Measurements from ENCODE around the gene NAXE.
"Not testable (repeated sequence)": the region's sequence is repeated elsewhere in the genome, so short reads cannot be mapped to it uniquely, and the experiment has no call there.

NAXE gene

GRCh38 chr1:156593661-156593989 lies 2.0 kb downstream of the NAXE start:
- DNase-seq: no peak

- no peak for DNase-seq
Observed at GRCh38 chr1:156594190-156594589, 2.6 kb downstream of the NAXE start.

GRCh38 chr1:156595016-156595415 lies 3.4 kb downstream of the NAXE start:
- DNase-seq: no peak

GRCh38 chr1:156596426-156596825 lies 4.8 kb downstream of the NAXE start:
- no peak for DNase-seq

- DNase-seq: no peak
Observed at GRCh38 chr1:156598125-156598524, 6.5 kb downstream of the NAXE start.

- DNase-seq: no peak
Observed at GRCh38 chr1:156598731-156599432, 7.3 kb downstream of the NAXE start.

GRCh38 chr1:156599811-156600210 lies 8.2 kb downstream of the NAXE start:
- DNase-seq: no peak

- DNase-seq: no peak
Observed at GRCh38 chr1:156600733-156601121, 9.2 kb downstream of the NAXE start.

GRCh38 chr1:156601122-156601830 lies 9.7 kb downstream of the NAXE start, which contains the start of gene GPATCH4:
Gene GPATCH4 (minus strand): TSS chr1:156601479.
- DNase-seq: peak; percentile 49 to 77 (median 63)

GRCh38 chr1:156601892-156602291 lies 10.3 kb downstream of the NAXE start:
- DNase-seq: no peak

- DNase-seq: peak in 1 of 6 experiments; percentile 20
Observed at GRCh38 chr1:156602557-156602993, 11.0 kb downstream of the NAXE start.

GRCh38 chr1:156607344-156607743 lies 15.8 kb downstream of the NAXE start:
- not testable (repeated sequence) for DNase-seq

- peak; percentile 23 to 72 (median 52) for DNase-seq
Observed at GRCh38 chr1:156608036-156608674, 16.6 kb downstream of the NAXE start.

- DNase-seq: peak; percentile 18 to 62 (median 42)
Observed at GRCh38 chr1:156608981-156609380, 17.4 kb downstream of the NAXE start.

- DNase-seq: not testable (repeated sequence)
Observed at GRCh38 chr1:156610072-156610471, 18.5 kb downstream of the NAXE start.

GRCh38 chr1:156612666-156613065 lies 21.1 kb downstream of the NAXE start:
- no peak for DNase-seq

GRCh38 chr1:156615946-156616345 lies 24.4 kb downstream of the NAXE start:
- DNase-seq: no peak

- DNase-seq: no peak
Observed at GRCh38 chr1:156616463-156616862, 24.9 kb downstream of the NAXE start.

GRCh38 chr1:156618853-156619581 lies 27.4 kb downstream of the NAXE start, which contains the start of gene HAPLN2:
Gene HAPLN2 (plus strand): TSS chr1:156619415. CDS start chr1:156623491, 4,076 bp downstream.
- DNase-seq: peak in 1 of 6 experiments; percentile 8

GRCh38 chr1:156619582-156619955 lies 28.0 kb downstream of the NAXE start:
- DNase-seq: no peak

- DNase-seq: no peak
Observed at GRCh38 chr1:156622581-156623297, 31.2 kb downstream of the NAXE start.

Data from stimulated activated naive CD4-positive, alpha-beta T cell (primary cell).